Measurements from ENCODE around the gene BRI3BP.

BRI3BP gene

GRCh38 chr12:125079648-125080645 lies 86.5 kb downstream of the BRI3BP start:
- TF ChIP-seq CTCF (conservative IDR thresholded peaks at IDR 0.05) (no peak), ZFX (IDR thresholded peaks at IDR 0.05) (no peak)
- peak overlapping the region; percentile 11; the same call in 1 of the 2 replicates for H3K27ac ChIP-seq
